GM11168 (cell line): ENCODE data around the gene PRKAA1.

ENCODE experiments used
- in situ Hi-C: fragments of 300-500 bp; cut with MboI; formaldehyde crosslinking; loops from one replicate; pipeline ENCODE4 v1.12.0; 2022; ENCODE audit warnings: low sequenced_read_pairs; ENCODE audit not compliant: unreplicated experiment

PRKAA1 gene

DNA sequence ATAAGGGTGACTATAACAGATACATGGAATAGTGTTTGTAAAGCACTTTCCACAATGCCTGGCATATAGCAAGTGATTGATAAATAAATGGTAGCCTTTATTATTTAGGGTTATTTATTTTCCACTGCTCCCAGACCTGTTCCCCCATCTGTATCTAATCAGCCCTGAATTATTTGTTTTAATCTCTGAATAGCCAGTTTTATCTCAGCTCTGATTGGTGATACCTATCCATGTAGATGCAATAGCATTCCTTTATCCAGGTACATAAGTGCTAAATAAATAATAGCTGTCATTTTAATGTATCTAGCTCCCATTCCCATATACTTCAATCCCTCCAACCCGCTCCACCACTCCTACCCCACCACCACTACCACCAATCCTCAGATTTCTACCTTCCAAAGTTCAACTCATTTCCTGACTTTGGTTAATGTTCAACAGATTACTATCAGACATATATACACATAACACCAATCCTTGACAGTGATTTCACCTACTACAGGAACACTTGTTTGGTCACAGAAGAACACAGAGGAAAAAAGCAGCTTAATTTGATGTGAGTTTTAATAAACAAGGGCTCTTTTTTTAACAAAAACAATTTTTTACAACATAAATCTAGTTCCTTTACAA is 14.0 kb downstream of the PRKAA1 start:
- in situ Hi-C loops = no loop called here

DNA sequence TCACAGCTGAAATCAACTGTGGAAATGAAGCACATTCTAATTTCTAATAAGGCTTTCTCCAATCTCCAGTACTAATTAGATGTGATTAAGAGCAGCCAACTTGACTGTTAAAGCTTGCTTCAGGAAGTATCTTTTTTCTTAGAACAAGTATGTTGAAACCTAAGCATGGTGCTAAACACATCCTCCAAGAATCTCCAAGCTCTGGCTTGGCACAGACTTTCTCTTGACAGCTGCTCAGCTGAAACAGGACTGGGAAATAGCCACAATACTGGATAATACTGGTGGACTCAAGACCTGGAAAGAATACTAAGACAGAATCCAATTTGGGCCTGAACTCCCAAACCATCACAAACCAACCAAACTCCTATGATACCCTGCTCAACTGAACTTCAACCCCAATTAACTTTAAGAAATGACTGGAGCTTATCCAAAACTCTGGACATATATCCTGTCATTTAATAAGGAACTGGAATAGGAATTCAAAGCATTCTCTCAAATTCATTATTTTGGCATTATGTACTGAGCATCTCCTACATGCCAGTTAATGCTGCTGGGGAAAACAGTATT is 16.2 kb downstream of the PRKAA1 start:
- in situ Hi-C loops = no loop called here

DNA sequence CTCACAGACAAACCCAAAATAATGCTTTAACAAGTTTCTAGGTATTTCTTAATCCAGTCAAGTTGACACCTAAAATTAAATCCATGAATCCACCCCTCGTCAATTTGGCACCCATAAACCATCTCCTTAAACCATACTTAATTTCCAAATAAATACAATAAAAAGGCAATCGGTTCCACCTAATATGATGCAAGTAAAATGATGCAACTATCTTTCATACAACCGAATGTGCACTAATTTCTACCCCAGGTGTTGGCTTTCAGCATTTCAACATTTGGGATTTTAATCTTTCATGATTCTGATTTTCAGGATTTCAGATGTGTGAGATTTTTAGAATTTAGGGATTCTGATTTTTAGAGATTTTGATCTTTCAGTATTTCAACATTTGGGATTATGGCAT is 17.3 kb downstream of the PRKAA1 start:
- in situ Hi-C loops = no loop called here

DNA sequence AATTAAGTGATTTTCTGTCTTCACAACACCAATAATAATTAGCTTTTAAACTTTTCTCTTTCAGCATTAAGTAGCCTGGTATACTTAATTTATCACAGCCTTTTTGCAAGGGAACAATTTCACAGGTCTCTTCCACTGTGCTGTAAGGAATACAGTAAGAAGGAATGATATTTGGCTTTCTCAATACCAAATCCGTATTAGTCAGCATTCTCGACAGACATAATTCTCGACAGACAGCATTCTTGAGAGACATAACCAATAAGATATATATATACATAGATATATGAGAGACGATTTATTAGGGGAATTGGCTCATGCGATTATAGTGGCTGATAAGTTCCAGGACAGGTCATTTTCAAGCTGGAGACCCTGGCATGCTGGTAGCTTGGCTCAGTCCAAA is 18.0 kb downstream of the PRKAA1 start:
- in situ Hi-C loops = no loop called here

DNA sequence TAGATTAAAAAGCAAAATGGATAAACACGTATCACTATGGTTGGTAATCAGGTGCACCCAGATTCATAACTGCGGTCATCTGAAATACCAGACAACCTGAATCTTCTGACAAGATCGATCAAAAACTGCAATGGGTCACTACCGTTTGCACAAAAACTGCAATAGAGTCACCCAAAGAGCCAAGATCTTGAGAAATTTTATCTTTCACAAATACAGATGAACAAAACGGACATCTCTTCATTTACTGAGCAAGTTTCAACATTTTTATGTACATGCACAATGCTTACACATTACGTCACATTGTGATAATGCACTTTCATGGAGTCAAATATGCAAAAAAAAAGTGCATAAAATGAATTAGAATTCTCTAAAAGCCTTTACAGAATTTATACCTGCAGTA is 18.6 kb downstream of the PRKAA1 start:
- in situ Hi-C loops = no loop called here

DNA sequence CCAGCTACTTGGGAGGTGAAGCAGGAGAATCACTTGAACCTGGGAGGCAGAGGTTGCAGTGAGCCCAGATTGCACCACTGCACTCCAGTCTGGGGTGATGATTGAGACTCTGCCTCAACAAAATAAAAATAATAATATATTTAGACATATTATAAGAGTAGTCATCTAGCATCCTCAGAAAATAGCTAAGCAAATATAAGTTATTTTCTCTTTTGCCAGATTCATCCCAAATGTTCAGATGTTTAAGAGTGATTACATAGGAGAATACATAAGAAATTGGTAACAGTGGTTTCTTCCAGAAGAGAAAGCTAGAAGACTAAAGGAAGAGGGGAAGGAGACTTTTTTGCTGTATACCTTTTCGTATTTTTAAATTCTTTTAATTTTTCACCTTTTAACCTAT is 20.0 kb downstream of the PRKAA1 start:
- in situ Hi-C loops = no loop called here

DNA sequence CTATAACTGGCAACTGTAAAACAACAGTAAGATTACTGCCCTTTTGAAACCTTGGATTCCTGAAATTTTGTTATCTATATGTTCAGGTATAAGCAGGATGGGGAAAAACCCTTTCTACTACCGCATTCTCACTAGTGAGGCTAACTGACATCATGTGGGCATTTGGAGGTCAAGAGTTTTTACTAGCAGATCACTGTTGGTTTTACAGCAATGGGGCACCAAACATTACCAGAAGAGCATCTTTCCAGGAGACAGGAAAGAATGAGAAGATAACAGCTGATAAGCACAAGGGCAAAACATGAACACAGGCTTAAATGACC is 21.6 kb downstream of the PRKAA1 start:
- in situ Hi-C loops = no loop called here

DNA sequence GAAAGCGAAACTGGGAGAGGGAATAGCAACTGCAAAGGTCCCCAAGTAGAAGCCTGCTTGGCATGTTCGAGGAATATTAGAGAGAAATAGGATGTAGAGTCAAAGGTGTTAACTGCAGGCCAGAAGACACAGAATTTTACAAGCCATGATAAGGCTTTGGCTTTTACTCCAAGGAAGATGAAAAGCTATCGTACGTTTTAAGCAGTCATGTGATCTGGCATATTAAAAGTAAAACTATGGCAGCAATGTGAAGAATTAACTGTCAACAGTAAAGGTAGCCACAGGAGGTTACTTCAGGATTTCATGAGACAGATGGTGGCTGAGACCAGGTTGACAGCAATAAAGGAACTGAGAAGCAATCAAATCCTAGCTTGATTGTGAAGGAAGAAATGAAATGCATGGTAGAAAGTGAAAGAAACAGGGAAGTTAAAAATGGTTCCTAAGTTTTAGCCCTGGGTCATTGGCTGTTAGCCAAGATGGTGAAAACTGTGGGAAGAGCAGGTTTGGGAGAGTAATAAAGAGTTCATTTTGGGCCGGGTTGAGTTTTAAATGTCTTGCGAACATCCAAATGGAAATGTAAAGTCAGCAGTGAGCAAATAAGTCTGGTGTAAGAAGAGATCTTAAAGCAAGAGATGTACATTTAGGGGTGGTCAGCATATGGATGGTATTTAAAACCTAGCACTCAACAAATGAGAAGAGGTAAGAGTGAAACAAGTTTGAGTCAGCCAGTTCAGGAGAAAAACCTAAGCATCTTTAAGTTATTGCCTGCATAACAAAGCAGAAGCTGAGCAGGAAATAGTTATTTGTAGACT is 22.1 kb downstream of the PRKAA1 start:
- in situ Hi-C loops = no loop called here

DNA sequence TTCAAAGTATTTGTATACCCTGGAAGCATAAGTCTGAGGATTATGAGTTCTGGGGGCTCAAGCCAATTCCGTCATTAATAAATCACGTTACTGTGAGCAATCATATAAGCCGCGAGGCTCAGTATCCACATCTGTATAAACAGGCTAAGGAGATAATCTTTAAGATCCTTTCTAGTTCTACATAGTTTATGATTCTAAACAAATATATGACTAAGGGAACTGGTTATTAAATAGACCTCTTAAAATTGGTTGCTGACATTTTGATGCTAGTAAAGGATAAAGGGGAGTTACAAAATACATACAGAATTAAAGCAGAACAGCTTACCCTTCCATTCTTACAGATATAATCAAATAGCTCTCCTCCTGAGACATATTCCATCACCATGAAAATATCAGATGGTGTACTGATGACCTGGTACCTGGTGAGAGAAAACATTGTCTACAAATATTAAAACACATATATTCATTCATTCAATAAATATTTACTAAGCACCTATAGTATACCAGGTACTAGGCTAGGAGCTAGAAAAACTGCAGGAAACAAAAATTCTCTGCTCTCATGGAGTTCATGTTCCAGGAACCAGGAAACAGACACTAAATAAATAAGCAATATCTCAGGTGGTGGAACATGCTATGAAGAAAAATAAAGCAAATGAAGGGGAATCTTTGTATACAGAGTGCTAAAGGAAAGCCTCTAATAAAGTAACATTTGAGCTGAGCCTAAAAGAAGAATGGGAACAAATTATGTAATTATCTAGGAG is 22.9 kb downstream of the PRKAA1 start:
- in situ Hi-C loops = no loop called here

DNA sequence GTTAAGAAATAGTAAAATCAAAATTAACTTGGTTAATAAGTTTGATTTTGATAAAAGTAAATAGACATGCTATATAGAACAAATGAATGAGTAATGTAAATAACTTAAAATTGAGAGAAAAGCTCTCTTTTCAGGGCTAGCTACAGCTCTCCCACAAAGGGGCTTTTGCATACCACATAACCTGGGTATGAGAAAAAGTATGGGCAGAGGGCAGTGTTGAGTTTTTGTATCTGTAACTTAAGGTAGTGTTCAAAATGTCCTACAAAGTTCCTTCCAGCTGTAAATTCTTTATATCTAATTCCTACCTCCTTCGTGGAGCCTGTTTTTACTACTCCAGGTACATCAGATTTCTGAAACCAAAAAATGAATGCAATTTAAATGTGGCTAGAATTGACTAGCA is 23.6 kb downstream of the PRKAA1 start:
- in situ Hi-C loops = no loop called here

DNA sequence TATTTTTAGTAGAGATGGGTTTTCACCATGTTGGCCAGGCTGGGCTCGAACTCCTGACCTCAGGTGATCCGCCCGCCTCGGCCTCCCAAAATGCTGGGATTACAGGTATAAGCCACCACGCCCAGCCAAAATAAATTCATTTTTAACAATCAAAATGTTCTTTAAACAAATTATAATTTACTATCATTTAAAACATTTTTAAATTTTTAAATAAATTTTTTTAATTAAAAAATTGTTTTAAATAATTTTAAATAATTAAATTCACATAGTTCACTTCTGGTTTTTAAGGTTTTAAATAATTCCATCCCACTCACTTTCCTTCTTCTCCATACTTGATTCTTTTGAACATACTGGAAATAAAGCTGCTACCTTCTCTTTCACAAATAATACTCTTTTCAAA is 27.4 kb downstream of the PRKAA1 start:
- in situ Hi-C loops = no loop called here

DNA sequence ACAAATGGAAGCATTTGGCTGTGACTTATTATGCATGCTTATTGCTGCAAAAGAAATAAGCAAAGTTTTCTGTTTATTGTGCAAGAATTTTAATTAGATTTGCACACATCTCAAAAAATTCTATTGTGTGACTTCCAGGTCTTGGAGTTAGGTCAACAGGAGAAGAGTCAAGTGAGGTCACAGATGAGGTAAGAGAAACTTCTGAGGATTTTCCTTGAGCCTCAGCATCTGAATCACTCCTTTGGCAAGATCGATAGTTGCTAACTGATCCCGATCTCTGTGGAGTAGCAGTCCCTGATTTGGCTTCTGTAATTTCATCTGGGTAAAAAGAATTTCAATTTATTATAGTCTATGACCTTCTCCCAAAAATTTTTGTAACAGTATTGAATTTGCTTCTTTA is 35.5 kb downstream of the PRKAA1 start:
- in situ Hi-C loops = no loop called here

DNA sequence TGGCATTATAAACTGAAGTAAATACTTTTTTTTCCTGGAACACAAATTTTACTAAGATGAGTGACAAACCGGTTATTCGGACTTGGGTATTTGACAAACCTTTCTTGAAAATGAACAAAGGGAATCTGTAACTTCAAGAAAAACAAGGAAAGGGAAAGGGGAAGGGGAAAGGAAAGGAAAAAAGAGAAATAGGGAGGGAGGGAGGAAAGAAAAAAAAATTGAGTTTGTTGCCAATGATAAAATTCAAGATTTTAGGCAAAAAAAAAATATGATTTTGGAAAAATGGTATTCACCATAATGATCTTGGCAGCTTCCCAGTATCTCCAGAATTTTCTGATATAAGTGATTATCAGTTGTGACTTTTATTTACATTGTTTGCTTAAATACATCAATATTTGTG is 40.8 kb downstream of the PRKAA1 start:
- in situ Hi-C loops = no loop called here

DNA sequence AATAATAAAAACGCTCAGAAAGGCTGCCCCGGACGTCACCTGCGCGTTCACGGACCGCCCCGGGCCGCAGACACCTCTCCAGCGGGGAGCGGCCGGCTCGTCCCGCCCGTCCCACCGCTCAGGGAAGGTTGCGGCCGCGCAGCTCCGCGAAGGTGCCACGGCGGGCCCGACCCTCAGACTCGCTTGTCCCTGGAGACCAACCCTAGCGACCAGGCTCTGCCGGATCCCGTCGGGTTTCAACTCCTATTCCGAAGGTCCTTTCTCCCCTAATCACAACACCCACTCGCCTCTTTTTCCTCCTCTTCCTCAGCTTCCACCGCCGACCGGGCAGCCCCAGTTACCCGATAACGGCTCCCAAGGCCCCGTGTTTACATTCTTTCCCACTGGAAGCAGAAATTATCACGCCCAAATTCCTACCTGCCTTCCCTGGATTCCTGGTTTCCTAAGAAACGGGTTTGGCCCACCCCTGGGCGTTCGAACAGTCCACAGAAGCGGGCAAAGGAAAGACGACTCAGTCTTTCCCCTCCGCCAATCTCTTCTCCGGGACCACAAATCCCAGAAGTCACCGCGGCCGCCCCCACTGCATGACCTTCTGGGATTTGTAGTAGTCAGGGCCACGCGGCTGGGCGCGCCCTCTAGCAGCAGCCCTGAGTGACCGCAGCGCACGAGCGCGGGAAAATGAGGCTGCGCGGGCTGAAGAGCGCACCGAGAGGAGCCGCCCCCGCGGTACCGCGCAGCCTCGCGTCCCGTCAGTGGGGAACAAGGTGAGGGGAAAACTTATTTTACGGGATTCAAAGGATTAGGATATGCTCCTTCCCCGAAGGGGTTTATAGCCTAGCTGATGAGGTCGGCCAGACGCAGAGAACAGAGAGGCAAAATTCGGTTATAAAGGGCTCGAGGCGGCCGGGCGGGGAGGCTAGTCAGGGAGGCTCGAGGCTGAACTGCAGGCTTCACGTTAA is 42.5 kb downstream of the PRKAA1 start, which contains the start of gene TTC33:
Gene TTC33 (minus strand): TSS at position 555 of the 959 bp plus-strand sequence. CDS start 8,943 bp downstream, outside the sequence.
- in situ Hi-C loops = no loop called here

DNA sequence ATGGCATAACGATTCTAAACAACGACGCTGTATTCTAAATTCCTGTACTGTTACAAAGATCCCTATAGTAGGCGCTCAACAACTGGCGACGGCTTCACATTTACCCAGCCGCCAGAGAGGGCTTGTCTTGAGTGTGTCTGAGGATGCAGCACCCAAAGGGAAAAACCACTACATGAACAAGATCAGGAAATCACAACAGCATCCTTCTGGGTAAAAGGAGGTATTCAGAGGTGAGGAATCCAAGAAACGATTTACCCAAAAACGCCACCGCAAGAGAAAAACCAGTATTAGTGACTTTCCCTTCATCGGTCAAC is 43.1 kb downstream of the PRKAA1 start:
- in situ Hi-C loops = no loop called here

DNA sequence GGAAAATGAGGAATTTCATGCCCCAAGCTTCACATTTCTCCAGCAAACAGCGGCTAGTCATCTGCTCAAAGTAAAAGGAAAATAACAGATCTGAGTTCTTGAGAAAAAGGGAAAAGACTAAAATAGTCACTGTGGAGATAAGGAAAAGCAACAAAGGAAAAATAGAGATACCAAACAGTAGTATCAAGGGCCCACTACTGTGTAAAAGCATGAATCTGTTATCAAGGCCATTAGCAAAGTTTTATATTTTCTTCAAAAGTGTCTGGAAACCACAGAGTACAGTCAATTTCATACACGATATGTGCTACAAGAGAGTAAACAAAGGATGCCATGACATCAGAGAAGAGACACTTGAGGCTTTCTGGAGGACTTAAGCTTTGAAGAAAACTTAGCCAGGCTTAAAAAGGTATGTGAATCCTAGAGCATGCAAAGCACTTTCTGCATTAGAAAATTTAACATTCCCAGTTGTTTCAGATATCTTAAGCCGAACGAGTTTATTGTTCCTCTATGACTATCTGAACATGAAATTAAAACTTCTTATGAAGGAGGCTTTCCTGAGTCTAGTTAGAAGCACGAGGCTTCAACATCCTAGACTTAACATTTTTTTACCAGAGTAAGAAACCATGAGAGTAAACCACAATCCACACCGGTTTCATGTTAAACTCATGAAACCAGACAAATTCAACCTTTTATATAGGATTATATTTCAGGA is 43.6 kb downstream of the PRKAA1 start:
- in situ Hi-C loops = no loop called here

DNA sequence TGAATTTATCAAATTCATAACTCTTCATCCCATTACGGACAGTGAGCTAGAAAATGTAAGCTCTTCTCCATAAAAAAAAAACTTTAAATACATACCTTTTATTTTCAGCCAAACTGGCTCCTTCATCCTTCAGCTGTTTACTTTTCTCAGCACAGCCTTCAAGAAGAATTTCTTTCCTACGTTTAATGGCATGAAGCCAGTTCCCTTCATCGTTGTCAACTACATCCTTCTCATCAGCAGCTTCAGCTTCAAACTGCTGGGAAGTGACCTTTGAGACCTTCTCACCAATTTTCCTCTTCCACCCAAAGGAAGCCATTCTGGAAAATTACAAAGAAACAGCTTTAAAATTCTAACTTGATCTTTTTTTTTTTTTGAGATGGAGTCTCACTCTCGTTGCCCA is 51.5 kb downstream of the PRKAA1 start:
- in situ Hi-C loops = no loop called here

DNA sequence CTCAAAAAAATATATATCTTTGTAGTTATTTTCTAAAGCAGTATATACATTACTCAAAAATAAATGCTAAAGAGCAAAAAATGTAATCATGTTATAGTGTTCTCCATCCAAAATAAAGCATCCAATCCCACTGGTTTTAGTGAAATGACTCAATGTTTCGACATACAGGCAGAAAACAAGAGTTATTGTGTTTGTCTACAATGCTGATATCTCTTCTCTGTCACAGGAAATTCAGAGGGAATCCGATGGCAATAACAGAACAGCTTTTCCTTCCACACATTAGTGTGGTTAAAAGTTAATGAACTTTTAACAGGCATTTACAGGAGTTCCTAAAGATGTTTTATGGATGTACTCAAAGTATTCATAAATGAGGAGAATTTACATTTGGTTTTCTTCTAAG is 54.4 kb downstream of the PRKAA1 start:
- in situ Hi-C loops = no loop called here

DNA sequence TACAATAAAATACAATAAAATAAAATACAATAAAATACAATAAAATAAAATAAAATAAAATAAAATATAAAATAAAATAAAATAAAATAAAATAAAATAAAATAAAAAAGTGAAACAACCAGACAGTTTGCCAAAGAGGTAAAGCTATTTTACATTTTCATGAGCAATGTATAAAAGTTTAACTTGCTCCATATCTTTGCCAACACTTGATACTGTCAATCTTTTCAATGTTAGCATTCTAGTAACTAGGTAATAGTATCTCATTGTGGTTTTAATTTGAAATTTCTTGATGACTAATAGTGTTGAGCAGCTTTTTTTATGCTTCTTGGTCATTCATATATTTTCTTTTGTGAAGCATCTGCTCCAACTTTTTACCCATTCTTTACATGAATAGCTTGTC is 59.7 kb downstream of the PRKAA1 start:
- in situ Hi-C loops = no loop called here
